NT2/D1 (cell line): ENCODE results near the gene GSK3B.

Experiments
- SUZ12 ChIP-seq: IDR thresholded peaks from 2 replicates; pipeline ENCODE4 v1.6.1; 2011; ENCODE audit not compliant: insufficient read length, insufficient read depth; ENCODE audit errors: extremely low read depth
- YY1 ChIP-seq: IDR thresholded peaks from 2 replicates; pipeline ENCODE4 v1.6.1; 2011; ENCODE audit not compliant: insufficient read length, insufficient read depth
- ZNF274 ChIP-seq: IDR thresholded peaks from 2 replicates; pipeline ENCODE4 v1.6.1; 2011; ENCODE audit warnings: mild to moderate bottlenecking, low read depth, low read length

DNA sequence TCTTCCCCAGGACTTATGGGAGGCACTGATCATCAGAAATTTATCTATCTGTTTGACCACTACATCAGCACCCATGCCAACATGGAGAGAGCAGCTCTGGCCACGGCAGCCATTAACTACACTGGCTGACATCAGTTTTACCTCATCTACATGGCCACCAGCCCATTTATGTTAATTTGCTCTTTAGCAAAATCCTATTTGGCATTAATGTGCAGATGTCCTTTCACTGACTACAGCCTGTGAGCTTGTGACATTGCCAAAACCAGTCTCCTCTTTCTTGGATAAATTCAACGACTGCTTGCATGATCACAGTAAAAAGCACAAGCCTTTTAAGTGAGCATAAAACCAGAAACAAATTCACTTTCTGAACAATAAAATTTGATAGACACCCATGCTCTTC, 264.8 kb downstream of the GSK3B start:
- TF ChIP-seq ZNF274 (no peak), YY1 (no peak), SUZ12 (no peak)
